RWPE2 (cell line): Measurements from ENCODE around the gene FNDC3B.
A peak's percentile ranks its signal among the peaks of the same experiment; 100 is the strongest.

Experiments used
- ATAC-seq: fragments of 200-7000 bp; cut with Tn5 transposase; 3 replicates; pipeline ENCODE4 v1.9.1; 2021; ENCODE audit warnings: low read depth
- DNase-seq: peaks from one replicate; pipeline ENCODE4 v3.0.0-alpha.2; 2020; ENCODE audit warnings: low spot score
- H3K27ac ChIP-seq: fragments of 450-650 bp; 2 replicates; pipeline ENCODE4 v1.5.1; 2017; ENCODE audit warnings: mild to moderate bottlenecking; ENCODE audit not compliant: poor library complexity, severe bottlenecking
- H3K27me3 ChIP-seq: fragments of 250-450 bp; sonication (Bioruptor Pico); 2 replicates; pipeline ENCODE4 v1.5.1; 2021; ENCODE audit warnings: mild to moderate bottlenecking, moderate library complexity; ENCODE audit not compliant: insufficient read depth, poor library complexity, severe bottlenecking
- H3K36me3 ChIP-seq: fragments of 250-450 bp; sonication (Bioruptor Pico); 2 replicates; pipeline ENCODE4 v1.5.1; 2020; ENCODE audit warnings: low read depth, mild to moderate bottlenecking, moderate library complexity
- H3K4me1 ChIP-seq: fragments of 250-450 bp; sonication (Bioruptor Pico); 2 replicates; pipeline ENCODE4 v1.5.1; 2021; ENCODE audit warnings: mild to moderate bottlenecking, moderate library complexity; ENCODE audit not compliant: insufficient read depth, poor library complexity, severe bottlenecking
- H3K4me3 ChIP-seq: fragments of 250-450 bp; sonication (Bioruptor Pico); 2 replicates; pipeline ENCODE4 v1.5.1; 2021; ENCODE audit warnings: mild to moderate bottlenecking, moderate library complexity; ENCODE audit not compliant: severe bottlenecking
- H3K9me3 ChIP-seq: fragments of 250-450 bp; sonication (Bioruptor Pico); 2 replicates; pipeline ENCODE4 v1.5.1; 2021; ENCODE audit warnings: mild to moderate bottlenecking, moderate library complexity; ENCODE audit not compliant: severe bottlenecking
- CTCF ChIP-seq: fragments of 450-650 bp; IDR thresholded peaks from one replicate; pipeline ENCODE4 v1.5.1; 2017; ENCODE audit warnings: mild to moderate bottlenecking, moderate library complexity; ENCODE audit not compliant: poor library complexity, severe bottlenecking

Gene FNDC3B

GRCh38 chr3:172153335-172153861 is 114.0 kb downstream of the FNDC3B start:
- peak overlapping the region; percentile 98 for H3K27ac ChIP-seq
- H3K4me3 ChIP-seq = no peak overlapping the region
- no peaks in the 10 kb centered on the region for H3K9me3 ChIP-seq
- peaks cover 14% of the 10 kb centered on the region; the same call in 1 of the 2 replicates for H3K36me3 ChIP-seq
- no peaks in the 10 kb centered on the region for H3K27me3 ChIP-seq
- H3K4me1 ChIP-seq = peaks cover 86% of the 10 kb centered on the region
- DNase-seq (peak; percentile 92), ATAC-seq (peak; percentile 93)
- TF ChIP-seq CTCF = no peak

- Histone ChIP-seq H3K9me3 (no peaks in the 10 kb centered on the region), H3K4me3 (no peak overlapping the region), H3K27me3 (no peaks in the 10 kb centered on the region), H3K27ac (peak overlapping the region; percentile 98), H3K36me3 (0 out of 2 replicates have a peak, but pooled peaks cover 4% of the 10 kb centered on the region), H3K4me1 (peaks cover 89% of the 10 kb centered on the region)
- no peak for TF ChIP-seq CTCF
- no peak for ATAC-seq
- DNase-seq = no peak
Observed at GRCh38 chr3:172154768-172155664, 115.6 kb downstream of the FNDC3B start.

- TF ChIP-seq CTCF = no peak
- DNase-seq = peak; percentile 86
- peaks cover 79% of the 10 kb centered on the region for H3K4me1 ChIP-seq
Observed at GRCh38 chr3:172155897-172156585, 116.7 kb downstream of the FNDC3B start.

GRCh38 chr3:172156586-172156955 is 117.2 kb downstream of the FNDC3B start:
- Histone ChIP-seq H3K36me3 (no peaks in the 10 kb centered on the region), H3K4me1 (peaks cover 74% of the 10 kb centered on the region), H3K27me3 (no peaks in the 10 kb centered on the region), H3K9me3 (no peaks in the 10 kb centered on the region), H3K27ac (peak overlapping the region; percentile 98), H3K4me3 (no peak overlapping the region)
- DNase-seq = no peak
- no peak for ATAC-seq
- TF ChIP-seq CTCF = no peak

More at GRCh38 chr3:172155897-172156585, 116.7 kb downstream of the FNDC3B start:
- no peaks in the 10 kb centered on the region for H3K9me3 ChIP-seq
- H3K36me3 ChIP-seq = no peaks in the 10 kb centered on the region
- peak; percentile 81 for ATAC-seq
- H3K27ac ChIP-seq = peak overlapping the region; percentile 98
- no peak overlapping the region for H3K4me3 ChIP-seq
- H3K27me3 ChIP-seq = no peaks in the 10 kb centered on the region
